Liver (tissue), 9 donors: ENCODE results near the gene HNRNPUL2. TPM values are rescaled to one million over a fixed set of nuclear protein-coding genes. Genes with fewer than 3 reads are reported as not detected.
"Not testable (repeated sequence)": the region's sequence is repeated elsewhere in the genome, so short reads cannot be mapped to it uniquely, and the experiment has no call there.

ENCODE experiments used
- DNase-seq: peaks from one replicate; pipeline ENCODE4 v3.0.0-alpha.2; 2017; ENCODE audit warnings: low spot score
- H3K27ac ChIP-seq, 2 donors: one replicate each; pipeline ENCODE4 v1.7.0; 2013; ENCODE audit warnings: inconsistent platforms in 2 of 2, low read length in 2 of 2, control low read depth in 1 of 2, low read depth in 1 of 2, mild to moderate bottlenecking in 1 of 2
- H3K27me3 ChIP-seq, 4 donors: one replicate each; pipeline versions ENCODE4 v1.6.1 to v1.7.0; 2013; ENCODE audit warnings: low read length in 3 of 4, inconsistent platforms in 1 of 4, mild to moderate bottlenecking in 1 of 4, moderate library complexity in 1 of 4; ENCODE audit not compliant: control insufficient read depth in 4 of 4, insufficient read depth in 4 of 4
- H3K36me3 ChIP-seq, 4 donors: one replicate each; pipeline versions ENCODE4 v1.6.1 to v1.7.0; 2013; ENCODE audit warnings: low read length in 3 of 4, mild to moderate bottlenecking in 3 of 4, low read depth in 1 of 4, moderate library complexity in 1 of 4; ENCODE audit not compliant: control insufficient read depth in 4 of 4, insufficient read depth in 3 of 4
- H3K4me1 ChIP-seq, 4 donors: one replicate each; pipeline versions ENCODE4 v1.6.1 to v1.7.0; 2013; ENCODE audit warnings: low read length in 3 of 4, mild to moderate bottlenecking in 3 of 4, moderate library complexity in 1 of 4; ENCODE audit not compliant: control insufficient read depth in 4 of 4, insufficient read depth in 4 of 4
- H3K4me3 ChIP-seq, 3 donors: one replicate each; pipeline versions ENCODE4 v1.6.1 to v1.7.0; 2013; ENCODE audit warnings: low read length in 3 of 3, control low read depth in 1 of 3, low read depth in 1 of 3, mild to moderate bottlenecking in 1 of 3
- H3K9ac ChIP-seq, 2 donors: one replicate each; pipeline ENCODE4 v1.7.0; 2013; ENCODE audit warnings: low read length in 2 of 2, mild to moderate bottlenecking in 2 of 2, moderate library complexity in 2 of 2, control low read depth in 1 of 2, low read depth in 1 of 2
- H3K9me3 ChIP-seq, 4 donors: one replicate each; pipeline versions ENCODE4 v1.6.1 to v1.7.0; 2013; ENCODE audit warnings: low read length in 3 of 4; ENCODE audit not compliant: control insufficient read depth in 4 of 4
- FOXA2 ChIP-seq: IDR thresholded peaks from 2 replicates; pipeline ENCODE4 v1.6.1; 2016; ENCODE audit warnings: antibody characterized with exemption
- GABPA ChIP-seq, 2 donors: IDR thresholded peaks in 1 of 2; conservative IDR thresholded peaks in 1 of 2; 2 replicates each; pipeline ENCODE4 v1.6.1; 2016; ENCODE audit warnings: antibody characterized with exemption in 2 of 2, mild to moderate bottlenecking in 1 of 2, moderate library complexity in 1 of 2
- HNF4A ChIP-seq, 2 donors: conservative IDR thresholded peaks; 2 replicates each; pipeline ENCODE4 v1.6.1; 2016; ENCODE audit warnings: antibody characterized with exemption in 2 of 2, mild to moderate bottlenecking in 2 of 2
- HNF4G ChIP-seq: IDR thresholded peaks from 2 replicates; pipeline ENCODE4 v1.6.1; 2016; ENCODE audit warnings: antibody characterized with exemption
- MAX ChIP-seq: IDR thresholded peaks from 2 replicates; pipeline ENCODE4 v1.6.1; 2016; ENCODE audit warnings: antibody characterized with exemption
- RAD21 ChIP-seq, 2 donors: IDR thresholded peaks; 2 replicates each; pipeline ENCODE4 v1.6.1; 2016; ENCODE audit warnings: antibody characterized with exemption in 2 of 2, mild to moderate bottlenecking in 2 of 2
- RXRA ChIP-seq, 2 donors: IDR thresholded peaks; 2 replicates each; pipeline ENCODE4 v1.6.1; 2017 to 2018; ENCODE audit warnings: antibody characterized with exemption in 2 of 2, mild to moderate bottlenecking in 1 of 2
- SP1 ChIP-seq: IDR thresholded peaks from 2 replicates; pipeline ENCODE4 v1.6.1; 2018; ENCODE audit warnings: antibody characterized with exemption, mild to moderate bottlenecking
- TAF1 ChIP-seq: conservative IDR thresholded peaks from 2 replicates; pipeline ENCODE4 v1.6.1; 2016; ENCODE audit warnings: antibody characterized with exemption, mild to moderate bottlenecking
- YY1 ChIP-seq: IDR thresholded peaks from 2 replicates; pipeline ENCODE4 v1.6.1; 2016; ENCODE audit warnings: antibody characterized with exemption, mild to moderate bottlenecking
- WGBS: extraction: QIAGEN DNeasy Blood & Tissue Kit; methylation state at CpG from one replicate; pipeline ENCODE4 v1.1.7; 2013; 5-methylcytosine and 5-hydroxymethylcytosine counted together
- polyA plus RNA-seq, 2 donors: library from polyadenylated mRNA; stranded (reverse) in 1 of 2; unstranded in 1 of 2; fragments of 200-250 nt in 1 of 2; fragments of >200 nt in 1 of 2; fragmentation: Nextera tagmentation in 1 of 2; extraction: Ambion mirVana in 1 of 2; gene quantifications; one replicate each; pipeline versions ENCODE4 v1.2.1 to v1.2.3, GENCODE V29; 2013 to 2015
- total RNA-seq, 2 donors: library from RNA; depleted of rRNA; stranded (reverse); fragments of >200 nt; gene quantifications; one replicate each; pipeline ENCODE4 v1.2.3, GENCODE V29; 2014
- TF ChIP-seq, protein P1 (sequence below): IDR thresholded peaks from 2 replicates; pipeline ENCODE4 v1.6.1; 2016; ENCODE audit warnings: antibody characterized with exemption
- TF ChIP-seq, protein P2 (sequence below): fragments of 150-350 bp; IDR thresholded peaks from 2 replicates; pipeline ENCODE4 v1.5.1; 2017; ENCODE audit warnings: improper control_type of control experiment, low read depth, low read length; ENCODE audit not compliant: missing input control
- donor health status: healthy.
- donor health status: healthy.
- donor health status: healthy.
- donor health status: healthy.
- donor health status: healthy.

The HNRNPUL2 gene
- total and polyA plus RNA-seq, 4 donors = 1.3 to 17.0 (median 13.0) TPM

GRCh38 chr11:62693624-62694023 is 33.6 kb downstream of the HNRNPUL2 start:
- H3K9ac ChIP-seq, H3K4me1 ChIP-seq, H3K9me3 ChIP-seq, H3K27me3 ChIP-seq, H3K4me3 ChIP-seq, H3K27ac ChIP-seq, DNase-seq: not testable (repeated sequence)
- H3K36me3 ChIP-seq = peaks cover 6 to 24% (median 18%) of the 10 kb centered on the region in 4 donors
- WGBS = 81% methylated on average over 4 of the region's 4 CpGs

DNA sequence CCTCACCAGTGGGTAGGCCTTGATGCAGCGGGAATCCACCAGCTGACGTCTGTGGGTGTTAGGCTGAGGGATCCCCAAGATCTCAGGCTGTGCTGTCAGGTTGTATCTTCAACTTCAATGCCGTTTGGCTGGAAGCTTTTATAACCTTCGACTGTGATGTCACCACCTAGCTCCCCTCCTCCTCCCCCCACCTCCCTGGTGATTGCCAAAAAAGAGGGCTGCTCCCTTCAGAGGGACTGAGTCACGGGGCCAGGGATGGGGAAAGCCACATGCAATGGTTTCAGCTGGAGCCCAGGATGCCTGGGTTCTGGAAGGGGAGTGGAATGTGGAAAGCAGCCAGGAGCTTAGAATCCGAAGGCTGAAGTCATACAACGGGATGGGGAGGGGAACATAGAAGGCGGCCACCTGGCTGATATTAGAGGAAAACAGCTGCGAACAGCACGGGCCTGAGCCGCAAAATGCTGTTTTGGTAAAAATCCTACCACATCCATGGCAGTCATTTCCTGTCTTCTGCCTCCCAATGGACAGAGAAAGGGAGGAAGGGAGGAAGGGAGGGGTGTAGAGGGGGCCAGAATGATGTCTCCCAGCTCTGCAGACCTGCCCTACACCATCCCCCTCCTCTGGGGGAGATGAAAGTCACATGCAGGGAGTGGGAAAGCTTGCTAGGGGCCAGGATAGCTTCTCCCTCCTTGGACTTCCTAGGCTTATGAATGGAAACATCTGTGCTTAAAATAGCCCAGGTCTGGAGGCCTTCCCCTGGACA is 37.7 kb downstream of the HNRNPUL2 start, which contains the start of gene LRRN4CL:
Gene LRRN4CL, minus strand, starts transcription at position 110 of the 763 bp plus-strand sequence. CDS start 1,022 bp downstream, outside the sequence.
- Histone ChIP-seq H3K27me3 (no peaks in the 10 kb centered on the region), H3K9me3 (no peaks in the 10 kb centered on the region), H3K36me3 (peaks cover 6 to 24% (median 18%) of the 10 kb centered on the region in 4 donors), H3K4me1 (peaks cover 0 to 10% (median 3%) of the 10 kb centered on the region in 4 donors), H3K9ac (no peak within 1 kb of the TSS), H3K27ac (no peak within 1 kb of the TSS), H3K4me3 (no peak within 1 kb of the TSS)
- 76% methylated on average over 11 of the region's 11 CpGs for WGBS
- DNase-seq = no peak
- no peak for TF ChIP-seq SP1
- TF ChIP-seq TAF1 = no peak
- no peak for TF ChIP-seq FOXA2
- TF ChIP-seq RXRA (IDR thresholded peaks at IDR 0.05) = no peak

DNA sequence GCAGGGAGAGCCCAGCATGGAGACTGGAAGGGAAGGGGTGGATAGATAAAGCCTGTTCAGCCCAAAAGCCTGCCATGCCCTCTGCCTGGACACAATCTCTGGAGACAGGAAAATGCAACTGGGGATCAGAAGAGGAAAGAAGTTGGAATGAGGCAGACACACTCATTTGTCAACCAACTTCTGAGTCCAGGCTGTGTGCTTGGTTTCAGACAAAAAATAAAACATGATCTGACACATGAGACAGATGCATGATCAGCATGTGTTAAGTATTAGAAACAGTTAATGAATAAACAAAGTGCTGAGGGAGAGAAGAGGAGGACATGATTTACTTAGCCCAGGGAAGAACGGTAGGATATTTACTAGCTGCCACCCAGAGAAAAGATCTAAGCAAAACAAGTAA is 38.8 kb downstream of the HNRNPUL2 start:
- H3K27me3 ChIP-seq = no peaks in the 10 kb centered on the region
- no peak overlapping the region for H3K9ac ChIP-seq
- peaks cover 0 to 8% (median 3%) of the 10 kb centered on the region in 4 donors for H3K4me1 ChIP-seq
- no peak for DNase-seq
- TF ChIP-seq YY1 = no peak
- no peak for TF ChIP-seq GABPA (IDR thresholded peaks at IDR 0.05 in 1 of 2, conservative IDR thresholded peaks at IDR 0.05 in 1 of 2)
- TF ChIP-seq, protein P1, sequence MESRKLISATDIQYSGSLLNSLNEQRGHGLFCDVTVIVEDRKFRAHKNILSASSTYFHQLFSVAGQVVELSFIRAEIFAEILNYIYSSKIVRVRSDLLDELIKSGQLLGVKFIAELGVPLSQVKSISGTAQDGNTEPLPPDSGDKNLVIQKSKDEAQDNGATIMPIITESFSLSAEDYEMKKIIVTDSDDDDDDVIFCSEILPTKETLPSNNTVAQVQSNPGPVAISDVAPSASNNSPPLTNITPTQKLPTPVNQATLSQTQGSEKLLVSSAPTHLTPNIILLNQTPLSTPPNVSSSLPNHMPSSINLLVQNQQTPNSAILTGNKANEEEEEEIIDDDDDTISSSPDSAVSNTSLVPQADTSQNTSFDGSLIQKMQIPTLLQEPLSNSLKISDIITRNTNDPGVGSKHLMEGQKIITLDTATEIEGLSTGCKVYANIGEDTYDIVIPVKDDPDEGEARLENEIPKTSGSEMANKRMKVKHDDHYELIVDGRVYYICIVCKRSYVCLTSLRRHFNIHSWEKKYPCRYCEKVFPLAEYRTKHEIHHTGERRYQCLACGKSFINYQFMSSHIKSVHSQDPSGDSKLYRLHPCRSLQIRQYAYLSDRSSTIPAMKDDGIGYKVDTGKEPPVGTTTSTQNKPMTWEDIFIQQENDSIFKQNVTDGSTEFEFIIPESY = no peak
- TF ChIP-seq, protein P2, sequence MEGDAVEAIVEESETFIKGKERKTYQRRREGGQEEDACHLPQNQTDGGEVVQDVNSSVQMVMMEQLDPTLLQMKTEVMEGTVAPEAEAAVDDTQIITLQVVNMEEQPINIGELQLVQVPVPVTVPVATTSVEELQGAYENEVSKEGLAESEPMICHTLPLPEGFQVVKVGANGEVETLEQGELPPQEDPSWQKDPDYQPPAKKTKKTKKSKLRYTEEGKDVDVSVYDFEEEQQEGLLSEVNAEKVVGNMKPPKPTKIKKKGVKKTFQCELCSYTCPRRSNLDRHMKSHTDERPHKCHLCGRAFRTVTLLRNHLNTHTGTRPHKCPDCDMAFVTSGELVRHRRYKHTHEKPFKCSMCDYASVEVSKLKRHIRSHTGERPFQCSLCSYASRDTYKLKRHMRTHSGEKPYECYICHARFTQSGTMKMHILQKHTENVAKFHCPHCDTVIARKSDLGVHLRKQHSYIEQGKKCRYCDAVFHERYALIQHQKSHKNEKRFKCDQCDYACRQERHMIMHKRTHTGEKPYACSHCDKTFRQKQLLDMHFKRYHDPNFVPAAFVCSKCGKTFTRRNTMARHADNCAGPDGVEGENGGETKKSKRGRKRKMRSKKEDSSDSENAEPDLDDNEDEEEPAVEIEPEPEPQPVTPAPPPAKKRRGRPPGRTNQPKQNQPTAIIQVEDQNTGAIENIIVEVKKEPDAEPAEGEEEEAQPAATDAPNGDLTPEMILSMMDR = no peak
- TF ChIP-seq FOXA2 = no peak
- TF ChIP-seq HNF4G = no peak
- TF ChIP-seq HNF4A (conservative IDR thresholded peaks at IDR 0.05) = no peak
- TF ChIP-seq RAD21 (IDR thresholded peaks at IDR 0.05) = no peak
- no peak for TF ChIP-seq MAX
- no peak for TF ChIP-seq RXRA (IDR thresholded peaks at IDR 0.05)
- TF ChIP-seq SP1 = no peak
- no peaks in the 10 kb centered on the region for H3K9me3 ChIP-seq
- H3K4me3 ChIP-seq = no peak overlapping the region
- H3K27ac ChIP-seq = no peak overlapping the region
- H3K36me3 ChIP-seq = peaks cover 6 to 24% (median 18%) of the 10 kb centered on the region in 4 donors
- 35% methylated on average over 1 of the region's 1 CpG for WGBS
